HepG2 (cell line): ENCODE results near the gene KSR1. TPM values are rescaled to one million over a fixed set of nuclear protein-coding genes. Genes with fewer than 3 reads are reported as not detected.

Experiments used
- AHR ChIP-seq: IDR thresholded peaks from 2 replicates; pipeline ENCODE4 v1.6.1; 2018; ENCODE audit warnings: missing genetic modification reagents, missing compliant biosample characterization
- ARNT ChIP-seq: fragments of 450-650 bp; IDR thresholded peaks from 2 replicates; pipeline ENCODE4 v1.6.1; 2017
- CREB1 ChIP-seq, 2 experiments: fragments of 450-650 bp in 1 of 2; IDR thresholded peaks; 2 replicates each; pipeline ENCODE4 v1.6.1; 2016 to 2017; ENCODE audit warnings: control low read depth in 1 of 2, mild to moderate bottlenecking in 1 of 2, missing compliant biosample characterization in 1 of 2, missing genetic modification characterization in 1 of 2
- EED ChIP-seq: sonication (generic); formaldehyde crosslinking; IDR thresholded peaks from 2 replicates; pipeline ENCODE4 v1.5.0; 2020; ENCODE audit warnings: mild to moderate bottlenecking, missing genetic modification reagents
- FOSL2 ChIP-seq: sonication (generic); formaldehyde crosslinking; IDR thresholded peaks from 2 replicates; pipeline ENCODE4 v1.4.0; 2020; ENCODE audit warnings: missing genetic modification reagents
- GATAD1 ChIP-seq: IDR thresholded peaks from 2 replicates; pipeline ENCODE4 v1.6.1; 2016; ENCODE audit warnings: missing genetic modification reagents, missing compliant biosample characterization
- MXD4 ChIP-seq: IDR thresholded peaks from 2 replicates; pipeline ENCODE4 v1.6.1; 2016; ENCODE audit warnings: mild to moderate bottlenecking, missing biosample characterization, missing genetic modification reagents
- POGK ChIP-seq: sonication (generic); formaldehyde crosslinking; conservative IDR thresholded peaks from 2 replicates; pipeline ENCODE4 v1.8.0; 2022; ENCODE audit warnings: mild to moderate bottlenecking, moderate library complexity, missing genetic modification reagents
- RCOR2 ChIP-seq: IDR thresholded peaks from 2 replicates; pipeline ENCODE4 v1.6.1; 2016; ENCODE audit warnings: missing biosample characterization, missing genetic modification reagents
- SMC3 ChIP-seq: IDR thresholded peaks from 2 replicates; pipeline ENCODE4 v1.6.1; 2011; ENCODE audit warnings: low read length, improper control_type of control experiment
- SOX13 ChIP-seq, 3 experiments: fragments of 450-650 bp in 1 of 3; sonication (generic) in 1 of 3; formaldehyde crosslinking in 1 of 3; IDR thresholded peaks in 2 of 3; conservative IDR thresholded peaks in 1 of 3; 2 replicates each; pipeline versions ENCODE4 v1.5.0 to v1.6.1; 2016 to 2020; ENCODE audit warnings: antibody characterized with exemption in 1 of 3, mild to moderate bottlenecking in 1 of 3, missing compliant biosample characterization in 1 of 3, missing genetic modification reagents in 1 of 3, moderate library complexity in 1 of 3
- SSRP1 ChIP-seq: IDR thresholded peaks from 2 replicates; pipeline ENCODE4 v1.6.1; 2016; ENCODE audit warnings: control low read depth
- ZBTB21 ChIP-seq: sonication (generic); formaldehyde crosslinking; IDR thresholded peaks from 2 replicates; pipeline ENCODE4 v1.4.0; 2020; ENCODE audit warnings: missing genetic modification reagents
- ZBTB38 ChIP-seq: sonication (generic); formaldehyde crosslinking; IDR thresholded peaks from 2 replicates; pipeline ENCODE4 v1.5.1; 2020; ENCODE audit warnings: mild to moderate bottlenecking, missing genetic modification reagents
- ZKSCAN8 ChIP-seq: IDR thresholded peaks from 2 replicates; pipeline ENCODE4 v1.6.1; 2016; ENCODE audit warnings: borderline replicate concordance, missing genetic modification reagents, missing compliant biosample characterization
- ZNF263 ChIP-seq: sonication (generic); formaldehyde crosslinking; IDR thresholded peaks from 2 replicates; pipeline ENCODE4 v1.4.0; 2020; ENCODE audit warnings: missing genetic modification reagents
- ZNF460 ChIP-seq: sonication (generic); formaldehyde crosslinking; IDR thresholded peaks from 2 replicates; pipeline ENCODE4 v1.5.1; 2020; ENCODE audit warnings: missing genetic modification reagents, mild to moderate bottlenecking, borderline replicate concordance
- ZNF891 ChIP-seq: sonication (generic); formaldehyde crosslinking; IDR thresholded peaks from 2 replicates; pipeline ENCODE4 v1.5.0; 2020; ENCODE audit warnings: mild to moderate bottlenecking, missing genetic modification reagents
- ZSCAN29 ChIP-seq: sonication (generic); formaldehyde crosslinking; conservative IDR thresholded peaks from 2 replicates; pipeline ENCODE4 v1.4.0; 2020; ENCODE audit warnings: mild to moderate bottlenecking, missing genetic modification reagents
- polyA plus RNA-seq, 8 experiments: library from polyadenylated mRNA; depleted of rRNA in 3 of 8; stranded (reverse) in 7 of 8; unstranded in 1 of 8; fragments of >200 nt; fragmentation: Illumina TruSeq in 4 of 8; extraction: Trizol in 4 of 8; gene quantifications; 2 replicates each; pipeline versions ENCODE4 v1.2.1 to v1.2.3, GENCODE V29; 2011 to 2016; ENCODE audit warnings: low read depth in 4 of 8, missing spikeins in 1 of 8, mixed read lengths in 1 of 8; ENCODE audit not compliant: insufficient read depth in 1 of 8
- total RNA-seq, 5 experiments: library from RNA; depleted of rRNA; stranded (reverse); fragments of >200 nt; fragmentation: Illumina TruSeq; extraction: Trizol; gene quantifications; 2 replicates each; pipeline ENCODE4 v1.2.3, GENCODE V29; 2016; ENCODE audit warnings: low read depth in 1 of 5
- TF ChIP-seq, protein P1 (sequence below): IDR thresholded peaks from 2 replicates; pipeline ENCODE4 v1.6.1; 2016; ENCODE audit warnings: low read depth
- TF ChIP-seq, protein P2 (sequence below): sonication (generic); formaldehyde crosslinking; IDR thresholded peaks from 2 replicates; pipeline ENCODE4 v1.5.0; 2020; ENCODE audit warnings: mild to moderate bottlenecking, missing genetic modification reagents, borderline replicate concordance

KSR1 gene
- total and polyA plus RNA-seq, 2 of the 13 experiments (the other 11 are each of a cell fraction or from before 2014, with no cell fraction given): 10.1 to 16.6 TPM

- no peak for TF ChIP-seq MXD4 (CRISPR knock-in tag)
- TF ChIP-seq CREB1 (IDR thresholded peaks at IDR 0.05): no peak
- no peak; the same call in 1 of the 2 replicates for TF ChIP-seq CREB1 (CRISPR knock-in tag; IDR thresholded peaks at IDR 0.05)
- peak; percentile 86 for TF ChIP-seq POGK (CRISPR knock-in tag)
- peak; percentile 51 for TF ChIP-seq SMC3
- TF ChIP-seq ARNT: no peak
- no peak for TF ChIP-seq SOX13 (IDR thresholded peaks at IDR 0.05)
- peak in 1 of 2 experiments; percentile 83; a peak in 2 of 4 replicates for TF ChIP-seq SOX13 (CRISPR knock-in tag; conservative IDR thresholded peaks at IDR 0.05 in 1 of 2, IDR thresholded peaks at IDR 0.05 in 1 of 2)
- TF ChIP-seq, protein P1, sequence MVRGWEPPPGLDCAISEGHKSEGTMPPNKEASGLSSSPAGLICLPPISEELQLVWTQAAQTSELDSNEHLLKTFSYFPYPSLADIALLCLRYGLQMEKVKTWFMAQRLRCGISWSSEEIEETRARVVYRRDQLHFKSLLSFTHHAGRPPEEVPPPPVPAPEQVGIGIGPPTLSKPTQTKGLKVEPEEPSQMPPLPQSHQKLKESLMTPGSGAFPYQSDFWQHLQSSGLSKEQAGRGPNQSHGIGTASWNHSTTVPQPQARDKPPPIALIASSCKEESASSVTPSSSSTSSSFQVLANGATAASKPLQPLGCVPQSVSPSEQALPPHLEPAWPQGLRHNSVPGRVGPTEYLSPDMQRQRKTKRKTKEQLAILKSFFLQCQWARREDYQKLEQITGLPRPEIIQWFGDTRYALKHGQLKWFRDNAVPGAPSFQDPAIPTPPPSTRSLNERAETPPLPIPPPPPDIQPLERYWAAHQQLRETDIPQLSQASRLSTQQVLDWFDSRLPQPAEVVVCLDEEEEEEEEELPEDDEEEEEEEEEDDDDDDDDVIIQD (CRISPR knock-in tag): 0 out of 2 replicates have a peak, but pooled peaks have one; percentile 15
- TF ChIP-seq ZNF263 (CRISPR knock-in tag): peak; percentile 54; the same call in 1 of the 2 replicates
- TF ChIP-seq SSRP1 (CRISPR knock-in tag): peak; percentile 61; the same call in 1 of the 2 replicates
- no peak for TF ChIP-seq ZNF460 (CRISPR knock-in tag)
- peak; percentile 78; the same call in 1 of the 2 replicates for TF ChIP-seq RCOR2 (CRISPR knock-in tag)
- TF ChIP-seq EED (CRISPR knock-in tag): no peak
- TF ChIP-seq ZNF891 (CRISPR knock-in tag): peak; percentile 75
- peak; percentile 81; the same call in 1 of the 2 replicates for TF ChIP-seq ZKSCAN8
- peak; percentile 37; the same call in 1 of the 2 replicates for TF ChIP-seq GATAD1 (CRISPR knock-in tag)
- TF ChIP-seq ZSCAN29: peak; percentile 85
- peak; percentile 52; the same call in 1 of the 2 replicates for TF ChIP-seq ZBTB21 (CRISPR knock-in tag)
- TF ChIP-seq FOSL2 (CRISPR knock-in tag): peak; percentile 87
- TF ChIP-seq AHR (CRISPR knock-in tag): 0 out of 2 replicates have a peak, but pooled peaks have one; percentile 50
- TF ChIP-seq, protein P2, sequence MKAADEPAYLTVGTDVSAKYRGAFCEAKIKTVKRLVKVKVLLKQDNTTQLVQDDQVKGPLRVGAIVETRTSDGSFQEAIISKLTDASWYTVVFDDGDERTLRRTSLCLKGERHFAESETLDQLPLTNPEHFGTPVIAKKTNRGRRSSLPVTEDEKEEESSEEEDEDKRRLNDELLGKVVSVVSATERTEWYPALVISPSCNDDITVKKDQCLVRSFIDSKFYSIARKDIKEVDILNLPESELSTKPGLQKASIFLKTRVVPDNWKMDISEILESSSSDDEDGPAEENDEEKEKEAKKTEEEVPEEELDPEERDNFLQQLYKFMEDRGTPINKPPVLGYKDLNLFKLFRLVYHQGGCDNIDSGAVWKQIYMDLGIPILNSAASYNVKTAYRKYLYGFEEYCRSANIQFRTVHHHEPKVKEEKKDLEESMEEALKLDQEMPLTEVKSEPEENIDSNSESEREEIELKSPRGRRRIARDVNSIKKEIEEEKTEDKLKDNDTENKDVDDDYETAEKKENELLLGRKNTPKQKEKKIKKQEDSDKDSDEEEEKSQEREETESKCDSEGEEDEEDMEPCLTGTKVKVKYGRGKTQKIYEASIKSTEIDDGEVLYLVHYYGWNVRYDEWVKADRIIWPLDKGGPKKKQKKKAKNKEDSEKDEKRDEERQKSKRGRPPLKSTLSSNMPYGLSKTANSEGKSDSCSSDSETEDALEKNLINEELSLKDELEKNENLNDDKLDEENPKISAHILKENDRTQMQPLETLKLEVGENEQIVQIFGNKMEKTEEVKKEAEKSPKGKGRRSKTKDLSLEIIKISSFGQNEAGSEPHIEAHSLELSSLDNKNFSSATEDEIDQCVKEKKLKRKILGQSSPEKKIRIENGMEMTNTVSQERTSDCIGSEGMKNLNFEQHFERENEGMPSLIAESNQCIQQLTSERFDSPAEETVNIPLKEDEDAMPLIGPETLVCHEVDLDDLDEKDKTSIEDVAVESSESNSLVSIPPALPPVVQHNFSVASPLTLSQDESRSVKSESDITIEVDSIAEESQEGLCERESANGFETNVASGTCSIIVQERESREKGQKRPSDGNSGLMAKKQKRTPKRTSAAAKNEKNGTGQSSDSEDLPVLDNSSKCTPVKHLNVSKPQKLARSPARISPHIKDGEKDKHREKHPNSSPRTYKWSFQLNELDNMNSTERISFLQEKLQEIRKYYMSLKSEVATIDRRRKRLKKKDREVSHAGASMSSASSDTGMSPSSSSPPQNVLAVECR (CRISPR knock-in tag): peak; percentile 75; the same call in 1 of the 2 replicates
- TF ChIP-seq ZBTB38 (CRISPR knock-in tag): peak; percentile 75; the same call in 1 of the 2 replicates
Measured at GRCh38 chr17:27532269-27533263, 76.3 kb downstream of the KSR1 start (continued).
